ENCODE measurements around the gene PABPN1L. TPM values are rescaled to one million over a fixed set of nuclear protein-coding genes. Genes with fewer than 3 reads are reported as not detected.

The PABPN1L gene
- total and polyA plus RNA-seq, 9 donors: 0.25 TPM; not detected in 8

- intact Hi-C loops (cut with DNase I): no loop called here
- no peak overlapping the region for H3K27ac ChIP-seq
- TF ChIP-seq CTCF (IDR thresholded peaks at IDR 0.05) (no peak), EP300 (IDR thresholded peaks at IDR 0.05) (no peak), POLR2A (IDR thresholded peaks at IDR 0.05) (no peak)
Measured at GRCh38 chr16:88885693-88886280, 19.3 kb upstream of the PABPN1L start.

GRCh38 chr16:88884569-88885271 lies 18.3 kb upstream of the PABPN1L start:
- TF ChIP-seq POLR2A (IDR thresholded peaks at IDR 0.05) (no peak), EP300 (IDR thresholded peaks at IDR 0.05) (no peak), CTCF (IDR thresholded peaks at IDR 0.05) (no peak)

More at GRCh38 chr16:88885693-88886280, 19.3 kb upstream of the PABPN1L start:
- 81 to 88% (median 83%) methylated on average over 27 to 28 of the region's 28 CpGs for WGBS, 3 donors
- no peak overlapping the region for H3K4me3 ChIP-seq
- no peaks in the 10 kb centered on the region for H3K27me3 ChIP-seq
- peaks cover 6% of the 10 kb centered on the region for H3K4me1 ChIP-seq (ENCODE audit: insufficient read depth)
- no peaks in the 10 kb centered on the region for H3K36me3 ChIP-seq
- H3K9me3 ChIP-seq: no peaks in the 10 kb centered on the region
- no peak for DNase-seq

GRCh38 chr16:88883946-88884345 lies 17.5 kb upstream of the PABPN1L start:
- intact Hi-C loops (cut with DNase I): no loop called here
- peaks cover 6% of the 10 kb centered on the region for H3K4me1 ChIP-seq (ENCODE audit: insufficient read depth)
- H3K36me3 ChIP-seq: no peaks in the 10 kb centered on the region
- WGBS, 3 donors: 71 to 86% (median 83%) methylated on average over 10 to 11 of the region's 11 CpGs
- DNase-seq: no peak
- TF ChIP-seq CTCF (IDR thresholded peaks at IDR 0.05) (no peak), EP300 (IDR thresholded peaks at IDR 0.05) (no peak), POLR2A (IDR thresholded peaks at IDR 0.05) (no peak)
- no peaks in the 10 kb centered on the region for H3K27me3 ChIP-seq
- no peak overlapping the region for H3K27ac ChIP-seq
- no peak overlapping the region for H3K4me3 ChIP-seq
- no peaks in the 10 kb centered on the region for H3K9me3 ChIP-seq

More at GRCh38 chr16:88884569-88885271, 18.3 kb upstream of the PABPN1L start:
- peaks cover 6% of the 10 kb centered on the region for H3K4me1 ChIP-seq (ENCODE audit: insufficient read depth)
- intact Hi-C loops (cut with DNase I): no loop called here
- no peaks in the 10 kb centered on the region for H3K27me3 ChIP-seq
- H3K9me3 ChIP-seq: no peaks in the 10 kb centered on the region
- no peak for DNase-seq
- no peak overlapping the region for H3K27ac ChIP-seq
- 90 to 93% (median 92%) methylated on average over 38 to 39 of the region's 39 CpGs for WGBS, 3 donors
- H3K36me3 ChIP-seq: no peaks in the 10 kb centered on the region
- no peak overlapping the region for H3K4me3 ChIP-seq

GRCh38 chr16:88883117-88883895 lies 16.8 kb upstream of the PABPN1L start:
- Histone ChIP-seq H3K27me3 (no peaks in the 10 kb centered on the region), H3K9me3 (no peaks in the 10 kb centered on the region), H3K36me3 (no peaks in the 10 kb centered on the region), H3K4me3 (no peak overlapping the region), H3K4me1 (ENCODE audit: insufficient read depth) (peaks cover 6% of the 10 kb centered on the region), H3K27ac (no peak overlapping the region)
- TF ChIP-seq POLR2A (IDR thresholded peaks at IDR 0.05) (no peak), CTCF (IDR thresholded peaks at IDR 0.05) (no peak), EP300 (IDR thresholded peaks at IDR 0.05) (no peak)
- WGBS, 3 donors: 90 to 92% (median 90%) methylated on average over 47 to 49 of the region's 49 CpGs
- DNase-seq: no peak
- intact Hi-C loops (cut with DNase I): no loop called here

Measured in ovary (tissue), 9 donors.